GM13976 (cell line): ENCODE data around the gene CD19.

Experiments
- DNase-seq: peaks from one replicate; pipeline ENCODE4 v3.0.0; 2012; ENCODE audit warnings: low spot score
- in situ Hi-C: fragments of 300-500 bp; cut with MboI; formaldehyde crosslinking; loops from one replicate; pipeline ENCODE4 v1.12.0; 2022; ENCODE audit warnings: low sequenced_read_pairs, mixed read lengths, inconsistent platforms; ENCODE audit not compliant: unreplicated experiment
- TF ChIP-seq, protein P1 (sequence below): IDR thresholded peaks from 2 replicates; pipeline ENCODE4 v1.5.1; 2012; ENCODE audit warnings: borderline replicate concordance, mild to moderate bottlenecking; ENCODE audit not compliant: insufficient read depth; ENCODE audit errors: extremely low read depth, missing control alignments, control extremely low read depth

CD19 gene

DNA sequence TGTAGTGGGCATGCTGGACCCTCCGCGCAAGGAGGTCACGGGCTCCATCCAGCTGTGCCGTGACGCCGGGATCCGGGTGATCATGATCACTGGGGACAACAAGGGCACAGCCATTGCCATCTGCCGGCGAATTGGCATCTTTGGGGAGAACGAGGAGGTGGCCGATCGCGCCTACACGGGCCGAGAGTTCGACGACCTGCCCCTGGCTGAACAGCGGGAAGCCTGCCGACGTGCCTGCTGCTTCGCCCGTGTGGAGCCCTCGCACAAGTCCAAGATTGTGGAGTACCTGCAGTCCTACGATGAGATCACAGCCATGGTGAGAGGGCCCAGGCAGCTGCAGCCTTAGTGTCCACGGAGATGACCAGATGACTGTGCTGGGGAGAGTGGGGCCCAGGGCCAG, 31.2 kb upstream of the CD19 start:
- TF ChIP-seq, protein P1, sequence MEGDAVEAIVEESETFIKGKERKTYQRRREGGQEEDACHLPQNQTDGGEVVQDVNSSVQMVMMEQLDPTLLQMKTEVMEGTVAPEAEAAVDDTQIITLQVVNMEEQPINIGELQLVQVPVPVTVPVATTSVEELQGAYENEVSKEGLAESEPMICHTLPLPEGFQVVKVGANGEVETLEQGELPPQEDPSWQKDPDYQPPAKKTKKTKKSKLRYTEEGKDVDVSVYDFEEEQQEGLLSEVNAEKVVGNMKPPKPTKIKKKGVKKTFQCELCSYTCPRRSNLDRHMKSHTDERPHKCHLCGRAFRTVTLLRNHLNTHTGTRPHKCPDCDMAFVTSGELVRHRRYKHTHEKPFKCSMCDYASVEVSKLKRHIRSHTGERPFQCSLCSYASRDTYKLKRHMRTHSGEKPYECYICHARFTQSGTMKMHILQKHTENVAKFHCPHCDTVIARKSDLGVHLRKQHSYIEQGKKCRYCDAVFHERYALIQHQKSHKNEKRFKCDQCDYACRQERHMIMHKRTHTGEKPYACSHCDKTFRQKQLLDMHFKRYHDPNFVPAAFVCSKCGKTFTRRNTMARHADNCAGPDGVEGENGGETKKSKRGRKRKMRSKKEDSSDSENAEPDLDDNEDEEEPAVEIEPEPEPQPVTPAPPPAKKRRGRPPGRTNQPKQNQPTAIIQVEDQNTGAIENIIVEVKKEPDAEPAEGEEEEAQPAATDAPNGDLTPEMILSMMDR, result no peak
- in situ Hi-C loops, result no loop called here
- no peak for DNase-seq

DNA sequence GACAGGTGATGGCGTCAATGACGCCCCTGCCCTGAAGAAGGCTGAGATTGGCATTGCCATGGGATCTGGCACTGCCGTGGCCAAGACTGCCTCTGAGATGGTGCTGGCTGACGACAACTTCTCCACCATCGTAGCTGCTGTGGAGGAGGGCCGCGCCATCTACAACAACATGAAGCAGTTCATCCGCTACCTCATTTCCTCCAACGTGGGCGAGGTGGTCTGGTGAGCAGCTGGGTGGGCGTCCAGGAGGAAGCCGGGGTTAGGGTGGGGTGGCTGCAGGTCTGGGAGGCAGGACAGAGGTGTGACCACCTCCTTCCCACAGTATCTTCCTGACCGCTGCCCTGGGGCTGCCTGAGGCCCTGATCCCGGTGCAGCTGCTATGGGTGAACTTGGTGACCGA, 29.9 kb upstream of the CD19 start:
- no peak for DNase-seq
- in situ Hi-C loops, result no loop called here
- TF ChIP-seq, protein P1, result no peak

DNA sequence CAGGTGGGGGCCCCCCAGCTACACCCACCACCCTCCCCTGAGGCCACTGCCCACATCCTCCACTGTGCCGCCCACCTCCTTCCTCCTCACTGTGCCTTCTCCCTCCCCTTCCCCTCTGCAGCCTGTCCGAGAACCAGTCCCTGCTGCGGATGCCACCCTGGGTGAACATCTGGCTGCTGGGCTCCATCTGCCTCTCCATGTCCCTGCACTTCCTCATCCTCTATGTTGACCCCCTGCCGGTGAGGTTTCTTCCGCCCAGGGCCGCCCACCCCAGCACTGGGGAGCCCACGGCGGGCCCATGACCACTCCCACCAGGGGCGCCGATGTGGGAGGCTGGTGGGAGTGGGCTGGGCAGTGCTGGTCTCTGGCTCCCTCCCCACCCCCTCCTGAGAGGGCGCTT, 28.9 kb upstream of the CD19 start:
- TF ChIP-seq, protein P1, result no peak
- in situ Hi-C loops, result no loop called here
- no peak for DNase-seq

DNA sequence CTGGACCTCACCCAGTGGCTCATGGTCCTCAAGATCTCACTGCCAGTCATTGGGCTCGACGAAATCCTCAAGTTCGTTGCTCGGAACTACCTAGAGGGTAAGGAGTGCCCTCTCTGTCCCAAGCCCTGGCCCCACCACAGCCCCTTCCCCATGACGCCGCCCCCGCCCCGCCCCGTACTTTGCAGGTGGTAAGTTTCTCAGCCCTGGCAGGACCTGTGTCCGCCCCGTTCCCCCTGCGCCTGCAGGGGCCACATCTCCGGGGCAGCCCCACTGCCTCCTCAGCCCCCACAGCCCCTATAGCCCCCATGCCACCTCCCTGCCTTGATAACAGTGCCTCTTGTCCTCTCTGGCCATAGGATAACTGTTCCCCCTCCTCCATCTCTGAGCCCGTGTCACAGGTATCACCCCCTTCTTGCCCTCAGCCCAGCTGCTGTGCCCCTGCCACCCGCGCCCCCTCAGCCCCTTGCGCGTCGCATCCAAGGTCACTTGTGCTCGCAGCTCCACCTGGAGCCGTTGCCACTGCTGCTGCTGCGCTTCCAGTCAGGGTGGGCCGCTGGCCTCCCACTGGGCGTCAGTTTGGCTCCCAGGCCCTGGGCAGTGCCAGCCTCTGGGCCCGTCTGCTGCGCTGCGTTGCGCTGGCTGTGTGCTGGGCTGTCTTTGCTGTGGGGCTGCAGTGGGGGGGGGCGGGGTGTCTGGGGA, 28.3 kb upstream of the CD19 start:
- DNase-seq, result no peak
- in situ Hi-C loops, result no loop called here
- TF ChIP-seq, protein P1, result no peak

DNA sequence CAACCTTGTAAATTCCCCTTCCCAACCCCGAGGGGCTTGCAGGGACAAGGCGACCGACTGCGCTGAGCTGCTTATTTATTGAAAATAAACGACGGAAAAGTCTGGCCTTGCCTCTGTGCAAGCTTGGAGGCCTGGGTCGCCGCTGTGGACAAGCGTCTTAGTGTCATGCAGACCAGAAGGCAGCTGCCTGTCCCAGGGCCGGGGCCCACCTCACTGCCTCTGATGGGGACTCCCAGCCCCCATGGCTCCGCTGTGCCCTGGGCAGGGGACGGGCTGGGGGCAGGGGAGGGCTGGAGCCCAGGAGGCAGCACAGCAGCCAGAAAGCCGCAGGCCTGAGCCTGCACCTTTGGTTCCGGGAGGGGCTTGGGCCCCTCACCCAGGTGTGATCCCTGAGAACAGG, 27.4 kb upstream of the CD19 start:
- no peak for DNase-seq
- TF ChIP-seq, protein P1, result no peak
- in situ Hi-C loops, result no loop called here

DNA sequence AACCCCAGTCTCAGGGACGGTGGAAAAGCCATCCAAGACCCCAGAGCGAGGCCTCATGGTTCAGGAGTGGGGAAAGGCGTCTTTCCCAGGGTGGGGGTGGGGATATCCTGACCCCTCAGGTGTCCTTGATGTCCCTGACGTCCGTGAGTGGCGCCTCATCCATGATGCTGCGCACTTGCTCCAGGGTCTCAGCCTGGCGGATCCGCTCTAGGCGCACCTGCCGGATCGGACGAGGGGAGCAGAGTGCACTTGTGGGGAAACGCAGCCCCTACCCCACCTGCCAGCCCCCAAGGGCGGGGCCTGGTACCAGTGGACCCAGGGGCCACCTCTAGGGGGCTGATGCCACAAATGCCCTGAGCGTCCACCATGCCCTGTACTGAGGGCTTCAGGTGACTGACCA, 26.9 kb upstream of the CD19 start:
- in situ Hi-C loops, result no loop called here
- TF ChIP-seq, protein P1, result no peak

DNA sequence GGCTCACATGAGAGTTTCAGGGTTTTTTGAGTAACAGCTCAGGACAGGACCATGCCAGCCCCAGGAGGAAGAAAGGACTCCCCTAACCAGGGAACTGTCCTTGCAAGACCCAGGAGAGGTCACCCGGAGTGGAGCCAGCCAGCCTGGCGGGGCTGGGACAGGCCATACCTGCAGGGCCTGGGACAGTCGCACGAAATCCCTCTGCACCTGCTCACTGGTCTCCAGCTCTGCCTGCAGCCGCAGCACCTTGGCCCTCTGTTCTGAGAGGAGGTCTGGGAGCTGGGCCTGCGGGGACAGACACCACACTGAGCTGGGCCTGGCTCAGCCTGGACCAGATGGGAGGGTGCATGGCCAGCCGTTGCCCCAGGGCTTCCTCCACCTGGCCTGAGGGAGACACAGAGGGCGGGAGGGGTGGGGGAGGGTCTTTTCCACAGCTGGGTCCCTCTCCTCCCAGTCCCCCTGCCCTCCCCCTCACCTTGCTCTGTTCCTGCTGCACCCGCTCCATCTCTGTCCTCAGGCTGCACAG, 26.5 kb upstream of the CD19 start:
- DNase-seq, result no peak
- in situ Hi-C loops, result no loop called here
- TF ChIP-seq, protein P1, result no peak

More for the DNA sequence above, 26.9 kb upstream of the CD19 start:
- no peak for DNase-seq
